SW 1271 (cell line): ENCODE measurements around the gene ALCAM.

Source experiments
- DNase-seq, 2 experiments: peaks; one replicate each; lab custom pipeline; 2025; lab: John Stamatoyannopoulos, UW

Gene ALCAM

GRCh38 chr3:105366326-105367062 lies at the start of gene ALCAM:
ALCAM (plus strand) TSS chr3:105366909.
- peak; percentile 90 to 93 for DNase-seq

- DNase-seq, result no peak
Measured at GRCh38 chr3:105317841-105318240, 48.9 kb upstream of the ALCAM start.

- DNase-seq, result no peak
Measured at GRCh38 chr3:105322570-105323273, 44.0 kb upstream of the ALCAM start.

GRCh38 chr3:105323274-105323599 lies 43.5 kb upstream of the ALCAM start:
- DNase-seq, result no peak

DNA sequence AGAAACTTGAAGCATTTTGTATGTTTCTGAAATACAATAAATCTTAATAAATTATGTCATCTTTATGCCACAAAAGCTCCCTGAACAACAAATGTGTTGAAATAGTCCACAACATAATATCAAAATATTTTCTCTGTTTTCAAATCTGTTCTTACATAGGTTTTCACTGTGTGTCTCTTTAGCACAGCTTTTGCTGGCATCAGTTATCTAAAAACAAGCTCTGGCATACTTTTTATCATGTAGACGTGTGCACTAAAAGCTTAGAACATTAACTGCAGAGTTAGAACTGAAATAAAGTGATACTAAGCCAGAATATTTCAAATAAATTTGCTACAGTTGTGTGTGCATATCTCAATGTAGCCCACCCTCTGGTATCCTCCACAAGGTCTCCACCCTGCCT lies 41.8 kb upstream of the ALCAM start:
- no peak for DNase-seq

DNA sequence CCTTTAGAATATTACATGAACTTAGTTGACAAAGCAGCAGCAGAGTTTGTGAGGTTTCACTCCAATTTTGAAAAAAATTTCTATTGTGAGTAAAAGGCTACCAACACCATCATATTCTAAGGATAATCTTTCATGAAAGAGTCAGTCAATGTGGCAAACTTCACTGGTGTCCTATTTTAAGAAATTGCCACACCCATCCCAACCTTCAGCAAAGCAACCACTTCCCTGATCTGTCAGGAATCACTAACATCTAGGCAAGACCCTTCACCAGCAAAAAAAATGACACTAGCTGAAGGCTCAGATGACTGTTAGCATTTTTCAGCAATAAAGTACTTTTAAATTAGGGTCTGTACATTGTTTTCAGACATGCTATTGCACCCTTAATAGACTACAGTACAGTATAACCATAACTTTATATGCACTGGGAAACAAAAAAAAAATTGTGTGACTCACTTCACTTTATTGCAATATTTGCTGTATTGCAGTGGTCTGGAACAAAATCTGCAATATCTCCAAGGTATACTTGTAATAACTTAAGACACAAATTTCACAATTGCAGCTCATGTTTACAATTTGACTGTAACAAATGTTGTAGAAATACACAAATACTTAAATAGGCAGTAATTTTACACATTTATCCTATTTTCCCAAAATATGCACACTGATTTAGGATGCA lies 38.9 kb upstream of the ALCAM start:
- DNase-seq, result no peak

GRCh38 chr3:105328338-105328730 lies 38.4 kb upstream of the ALCAM start:
- no peak for DNase-seq

- no peak for DNase-seq
Measured at GRCh38 chr3:105332961-105333360, 33.7 kb upstream of the ALCAM start.

- no peak for DNase-seq
Measured at GRCh38 chr3:105334138-105334882, 32.4 kb upstream of the ALCAM start.

- DNase-seq, result no peak
Measured at GRCh38 chr3:105339946-105340345, 26.8 kb upstream of the ALCAM start.

DNA sequence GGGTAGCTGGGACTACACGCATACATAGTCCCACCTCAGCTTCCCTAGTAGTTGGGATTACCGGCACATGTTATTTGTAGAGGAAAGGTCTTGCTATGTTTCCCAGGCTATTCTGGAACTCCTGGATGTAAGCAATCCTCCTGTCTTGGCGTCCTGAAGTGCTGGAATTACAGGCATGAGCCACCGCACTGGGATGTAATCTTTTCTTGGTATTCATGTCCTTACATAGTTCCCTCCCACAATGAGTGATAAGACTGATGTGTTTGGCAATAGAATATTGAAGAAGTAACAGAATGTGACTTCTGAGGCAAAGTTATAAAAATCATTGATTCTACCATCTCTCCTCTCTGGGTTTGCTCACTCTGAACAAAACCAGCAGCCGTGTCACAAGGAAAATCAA lies 22.7 kb upstream of the ALCAM start:
- DNase-seq, result no peak

DNA sequence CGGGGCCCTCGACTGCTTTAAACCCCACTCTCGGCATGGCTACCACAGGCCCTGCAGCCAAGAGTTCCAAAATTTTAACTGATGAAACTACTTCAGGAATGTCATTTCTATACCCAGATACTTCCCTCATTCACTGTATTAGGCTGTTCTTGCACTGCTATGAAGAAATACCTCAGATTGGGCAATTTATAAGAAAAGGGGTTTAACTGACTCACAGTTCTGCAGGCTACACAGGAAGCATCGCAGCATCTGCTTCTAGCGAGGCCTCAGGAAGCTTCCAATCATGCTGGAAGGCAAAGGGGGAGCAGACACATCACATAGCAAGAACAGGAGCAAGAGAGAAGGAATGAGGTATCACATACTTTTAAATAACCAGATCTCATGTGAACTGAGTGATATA lies 21.6 kb upstream of the ALCAM start:
- DNase-seq, result no peak

DNA sequence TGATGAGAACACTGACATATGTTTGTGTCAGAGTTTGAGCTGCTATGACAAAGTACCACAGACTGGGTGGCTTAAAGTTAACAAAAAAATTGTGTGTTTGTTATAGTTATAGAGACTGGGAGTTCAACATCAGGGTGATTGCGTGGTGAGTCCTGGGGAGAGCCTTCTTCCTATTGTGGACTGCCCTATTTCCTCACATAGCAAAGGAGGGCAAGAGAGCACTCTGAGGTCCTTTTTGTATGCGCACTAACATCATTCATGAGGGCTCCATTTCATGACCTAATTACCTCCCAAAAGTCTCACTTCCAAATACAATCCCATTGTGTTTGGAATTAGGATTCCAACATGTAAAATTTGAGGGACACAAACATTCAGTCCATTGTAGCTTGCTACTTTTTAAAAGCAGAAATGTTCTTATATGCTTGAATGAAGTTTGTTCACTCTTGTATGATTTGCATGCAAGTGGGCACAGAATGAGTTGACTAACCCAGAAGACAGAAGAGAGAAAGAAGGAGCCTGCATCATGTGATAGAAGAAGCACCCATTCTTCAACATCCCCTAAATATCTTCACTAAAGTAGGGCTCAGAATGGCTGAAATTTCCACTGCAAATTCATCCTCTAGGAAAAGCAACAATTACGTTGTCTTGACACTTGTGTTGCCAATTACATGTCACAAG lies 18.9 kb upstream of the ALCAM start:
- no peak for DNase-seq

GRCh38 chr3:105348307-105348706 lies 18.4 kb upstream of the ALCAM start:
- DNase-seq, result no peak

DNA sequence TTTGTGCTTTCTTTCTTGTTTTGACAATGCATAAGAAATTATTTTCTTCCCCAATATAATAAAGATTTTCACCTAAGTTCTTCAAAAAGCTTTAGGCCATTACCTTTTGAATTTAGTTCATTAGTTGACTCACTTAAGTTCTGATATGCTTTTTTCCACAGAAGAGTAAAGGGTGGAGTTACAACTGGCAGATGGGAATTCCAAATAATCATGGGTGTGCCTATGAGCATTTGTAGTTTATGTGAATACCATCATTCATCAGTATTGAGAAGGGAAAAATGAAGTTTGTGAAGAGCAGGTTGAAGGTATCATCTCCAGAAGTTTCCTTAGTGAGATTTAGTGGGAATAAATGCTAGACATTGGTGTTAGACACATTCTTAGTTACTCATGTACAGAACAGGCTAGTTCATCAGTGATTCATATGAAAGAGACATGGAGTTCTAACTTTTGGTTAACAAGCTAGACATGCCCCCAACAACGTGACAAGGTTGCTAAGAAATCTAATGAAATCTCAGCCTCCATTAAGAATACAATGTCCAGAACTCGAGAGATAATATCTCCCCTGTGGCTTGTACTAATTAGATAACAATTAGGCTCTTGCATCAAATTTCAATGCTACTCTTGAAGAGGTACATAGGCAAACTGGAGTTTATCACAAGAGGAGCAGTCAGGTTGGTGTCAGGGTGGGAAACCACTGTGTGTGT lies 16.9 kb upstream of the ALCAM start:
- no peak for DNase-seq

GRCh38 chr3:105351821-105352220 lies 14.9 kb upstream of the ALCAM start:
- peak in 1 of 2 experiments; percentile 11 for DNase-seq

DNA sequence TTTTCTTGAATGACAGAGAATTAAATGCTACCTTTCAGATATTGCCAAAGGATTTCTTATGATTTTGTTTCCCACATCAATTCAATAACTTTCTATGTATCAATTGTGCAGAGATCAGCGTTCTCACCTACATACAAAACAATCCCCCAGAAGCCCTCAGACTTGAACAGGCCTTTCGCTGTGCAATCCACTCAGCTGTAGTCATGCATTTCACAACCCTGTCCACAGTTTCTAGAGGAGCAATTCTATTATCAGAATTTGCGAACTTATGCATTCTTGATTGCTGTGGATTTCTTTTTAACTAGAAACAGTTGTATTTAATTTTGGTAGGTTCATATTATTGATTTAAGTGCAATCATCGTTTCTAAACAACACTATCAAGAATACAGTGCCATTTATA lies 13.7 kb upstream of the ALCAM start:
- DNase-seq, result no peak

GRCh38 chr3:105353485-105354161 lies 13.1 kb upstream of the ALCAM start:
- no peak for DNase-seq

- no peak for DNase-seq
Measured at GRCh38 chr3:105354429-105354828, 12.3 kb upstream of the ALCAM start.

DNA sequence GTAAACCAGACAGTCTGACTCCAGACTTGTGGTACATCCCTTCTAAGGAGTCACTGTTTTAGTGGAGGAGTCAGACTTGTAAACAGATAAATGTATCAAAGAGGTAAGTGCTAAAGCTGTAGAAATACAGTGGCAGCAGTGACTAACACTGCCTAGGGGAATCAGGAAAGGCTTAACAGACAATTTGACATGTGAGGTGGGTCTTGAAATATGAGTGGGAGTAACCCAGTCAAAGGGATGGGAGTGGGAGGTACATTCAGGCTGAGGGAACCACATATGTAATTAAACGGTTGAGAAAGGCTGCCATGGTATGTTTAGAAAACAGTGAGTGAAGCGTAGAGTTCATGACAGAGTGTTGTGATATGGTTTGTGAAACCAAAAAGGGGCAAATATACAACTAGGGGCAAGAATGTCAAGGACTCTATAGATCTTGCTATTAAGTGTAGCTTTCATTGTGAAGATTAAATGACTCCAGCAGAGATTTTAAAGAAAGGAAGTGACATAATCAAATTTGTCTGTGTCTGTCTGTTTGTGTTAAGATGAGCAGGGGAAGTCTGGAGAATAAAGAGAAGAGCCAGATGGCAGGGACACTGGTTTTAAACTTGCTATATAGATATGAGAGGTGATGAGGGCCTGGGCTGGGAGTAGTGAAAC lies 11.2 kb upstream of the ALCAM start:
- DNase-seq, result no peak
